ENCODE measurements around the gene ZNF638.
A peak's percentile ranks its signal among the peaks of the same experiment; 100 is the strongest.

The ZNF638 gene

GRCh38 chr2:71337776-71338175 lies 6.2 kb downstream of the ZNF638 start:
- no peak for DNase-seq

GRCh38 chr2:71339685-71340084 lies 8.1 kb downstream of the ZNF638 start:
- DNase-seq, result no peak

GRCh38 chr2:71340176-71340575 lies 8.6 kb downstream of the ZNF638 start:
- no peak for DNase-seq

- DNase-seq, result no peak
These were observed 10.1 kb downstream of the ZNF638 start for GRCh38 chr2:71341645-71342044.

GRCh38 chr2:71346065-71346464 lies 14.5 kb downstream of the ZNF638 start:
- no peak for DNase-seq

- no peak for DNase-seq
These were observed 15.9 kb downstream of the ZNF638 start for GRCh38 chr2:71347517-71347916.

GRCh38 chr2:71348302-71348701 lies 16.7 kb downstream of the ZNF638 start:
- DNase-seq, result peak; percentile 5

GRCh38 chr2:71353248-71353647 lies 21.7 kb downstream of the ZNF638 start:
- DNase-seq, result no peak

GRCh38 chr2:71358931-71359671 lies 27.5 kb downstream of the ZNF638 start:
- DNase-seq, result peak; percentile 5

- DNase-seq, result no peak
These were observed 28.9 kb downstream of the ZNF638 start for GRCh38 chr2:71360434-71360975.

GRCh38 chr2:71361631-71362030 lies 30.0 kb downstream of the ZNF638 start:
- no peak for DNase-seq

- DNase-seq, result no peak
These were observed 30.9 kb downstream of the ZNF638 start for GRCh38 chr2:71362447-71362846.

- no peak for DNase-seq
These were observed 38.4 kb downstream of the ZNF638 start for GRCh38 chr2:71370015-71370414.

GRCh38 chr2:71372042-71372441 lies 40.5 kb downstream of the ZNF638 start:
- no peak for DNase-seq

- DNase-seq, result peak; percentile 46
These were observed 47.5 kb downstream of the ZNF638 start for GRCh38 chr2:71379086-71379485.

GRCh38 chr2:71380665-71381064 lies 49.1 kb downstream of the ZNF638 start:
- no peak for DNase-seq

- peak; percentile 17 for DNase-seq
These were observed 53.4 kb downstream of the ZNF638 start for GRCh38 chr2:71385012-71385411.

GRCh38 chr2:71388214-71388613 lies 56.6 kb downstream of the ZNF638 start:
- DNase-seq, result no peak

GRCh38 chr2:71389384-71390072 lies 57.9 kb downstream of the ZNF638 start:
- DNase-seq, result no peak

GRCh38 chr2:71393216-71393615 lies 61.6 kb downstream of the ZNF638 start:
- DNase-seq, result no peak

- DNase-seq, result no peak
These were observed 63.9 kb downstream of the ZNF638 start for GRCh38 chr2:71395471-71395870.

GRCh38 chr2:71402427-71402826 lies 70.8 kb downstream of the ZNF638 start:
- DNase-seq, result no peak

- no peak for DNase-seq
These were observed 78.0 kb downstream of the ZNF638 start for GRCh38 chr2:71409611-71410010.

- no peak for DNase-seq
These were observed 79.1 kb downstream of the ZNF638 start for GRCh38 chr2:71410696-71411095.
